HG02840 (cell line): Measurements from ENCODE around the gene BLM.
A peak's percentile ranks its signal among the peaks of the same experiment; 100 is the strongest.
"Not testable (repeated sequence)": the region's sequence is repeated elsewhere in the genome, so short reads cannot be mapped to it uniquely, and the experiment has no call there.

ENCODE experiments used
- ATAC-seq: cut with Tn5 transposase; IDR thresholded peaks from one replicate; pipeline ENCODE4 v1.9.1; 2021; ENCODE audit warnings: mild to moderate bottlenecking, moderate library complexity, moderate number of reproducible peaks; ENCODE audit not compliant: unreplicated experiment, low FRiP score

Gene BLM

DNA sequence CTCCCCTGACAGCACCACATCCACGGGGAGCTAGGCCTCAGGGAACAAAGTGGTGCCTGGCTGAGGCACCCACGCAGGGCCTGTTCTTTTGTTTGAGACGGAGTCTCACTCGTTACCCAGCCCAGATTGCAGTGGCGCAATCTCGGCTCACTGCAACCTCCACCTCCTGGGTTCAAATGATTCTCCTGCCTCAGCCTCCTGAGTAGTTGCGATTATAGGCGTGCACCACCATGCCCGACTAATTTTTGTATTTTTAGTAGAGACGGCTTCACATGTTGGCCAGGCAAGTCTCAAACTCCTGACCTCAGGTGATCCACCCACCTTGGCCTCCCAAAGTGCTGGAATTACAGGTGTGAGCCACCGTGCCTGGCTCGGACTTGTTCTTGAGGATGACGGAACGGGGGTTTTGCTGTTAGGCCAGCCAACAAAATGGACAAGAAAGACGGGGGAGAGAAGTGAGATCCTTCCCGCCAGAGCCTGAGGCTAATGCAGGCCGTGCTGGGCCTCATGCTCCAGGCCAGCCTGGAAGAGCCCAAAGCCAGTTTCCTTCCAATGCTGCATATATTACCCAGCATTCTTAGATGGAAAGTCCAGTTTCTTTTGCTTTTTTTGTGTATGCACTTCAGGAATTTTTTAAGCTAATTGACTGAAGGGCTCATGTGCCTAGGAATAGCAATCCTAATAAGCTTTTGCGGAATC, 123.2 kb downstream of the BLM start:
- ATAC-seq, result no peak

DNA sequence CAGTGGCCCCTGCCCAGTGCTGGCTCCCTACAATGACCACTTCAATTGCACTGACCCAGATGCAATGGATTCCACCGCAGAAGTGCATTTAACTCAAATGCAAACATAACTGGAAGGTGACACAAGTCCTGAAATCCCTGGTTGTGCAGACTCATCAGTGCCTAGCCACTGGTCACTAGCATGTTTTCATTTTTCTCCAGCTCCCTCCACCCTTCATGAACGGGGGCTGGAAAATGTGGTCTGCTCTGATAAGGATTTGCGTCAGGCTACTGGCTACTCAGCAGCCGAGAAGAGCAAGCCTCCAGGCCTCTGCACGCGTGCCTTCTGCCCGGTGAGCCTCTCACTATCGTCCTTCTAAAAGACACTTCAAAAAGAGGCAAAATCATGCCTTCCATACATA, 123.8 kb downstream of the BLM start:
- no peak for ATAC-seq

DNA sequence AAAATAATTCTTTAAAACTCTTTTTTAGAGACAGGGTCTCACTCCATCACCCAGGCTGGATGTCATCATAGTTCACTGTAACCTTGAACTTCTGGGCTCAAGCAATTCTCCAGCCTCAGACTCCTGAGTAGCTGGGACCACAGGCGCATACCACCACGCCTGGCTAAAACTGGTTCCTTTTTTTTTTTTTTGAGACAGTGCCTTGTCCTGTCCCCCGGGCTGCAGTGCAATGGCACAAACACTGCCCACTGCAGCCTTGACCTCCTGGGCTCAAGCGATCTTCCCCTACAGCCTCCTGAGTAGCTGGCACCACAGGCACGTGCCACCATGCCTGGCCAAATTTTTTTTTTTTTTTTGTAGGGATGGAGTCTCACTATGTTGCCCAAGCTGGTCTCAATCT, 127.5 kb downstream of the BLM start:
- ATAC-seq, result no peak

DNA sequence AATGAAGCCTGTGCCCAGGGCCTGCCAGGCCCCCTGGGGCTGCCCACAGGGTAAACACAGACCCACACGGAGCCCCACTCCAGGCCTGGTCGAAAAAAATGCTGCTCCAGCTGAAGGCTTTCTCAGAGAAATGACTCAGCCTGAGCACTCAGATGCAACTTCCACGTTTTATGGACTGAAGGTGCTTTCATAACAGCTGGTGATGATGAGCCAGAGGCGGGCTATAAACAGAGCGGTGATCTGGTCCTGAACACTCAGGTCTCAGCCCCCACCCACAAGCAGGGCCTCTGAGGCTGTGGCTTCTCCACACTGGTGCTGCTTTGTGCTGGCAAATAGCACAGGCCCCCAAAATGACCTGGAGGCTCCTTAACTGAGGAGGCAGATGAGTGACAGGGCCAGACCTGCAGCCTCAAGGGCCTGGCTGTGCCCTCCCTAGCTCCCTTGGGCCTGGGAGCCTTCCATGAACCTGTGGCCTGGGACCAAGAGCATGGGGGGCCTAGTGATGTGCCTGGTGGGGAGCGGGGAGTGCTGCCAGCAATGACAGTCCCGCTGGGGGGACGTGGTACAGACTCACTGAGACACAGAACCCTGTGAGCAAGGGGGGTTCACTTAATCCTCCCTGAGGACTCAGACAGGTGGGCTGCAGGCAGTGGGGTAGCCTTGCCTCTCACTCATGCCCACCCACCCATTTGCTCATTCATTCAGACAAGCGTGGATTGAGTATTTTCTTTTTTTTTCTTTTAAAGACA, 128.2 kb downstream of the BLM start:
- ATAC-seq, result peak; percentile 67

DNA sequence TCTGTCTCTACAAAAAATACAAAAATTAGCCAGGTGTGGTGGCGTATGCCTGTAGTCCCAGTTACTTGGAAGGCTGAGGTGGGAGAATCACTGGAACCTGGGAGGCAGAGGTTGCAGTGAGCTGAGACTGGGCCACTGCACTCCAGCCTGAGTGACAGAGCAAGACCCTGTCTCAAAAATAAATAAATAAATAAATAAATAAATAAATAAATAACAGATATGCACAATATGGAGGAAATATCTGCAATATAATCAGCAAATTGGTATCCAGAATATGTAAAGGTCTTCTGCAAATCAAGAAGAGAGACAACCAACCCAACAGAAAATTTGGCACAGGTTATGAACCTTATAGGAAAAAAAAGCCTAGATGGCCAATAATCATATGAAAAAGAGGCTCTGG, 132.3 kb downstream of the BLM start:
- ATAC-seq, result not testable (repeated sequence)

DNA sequence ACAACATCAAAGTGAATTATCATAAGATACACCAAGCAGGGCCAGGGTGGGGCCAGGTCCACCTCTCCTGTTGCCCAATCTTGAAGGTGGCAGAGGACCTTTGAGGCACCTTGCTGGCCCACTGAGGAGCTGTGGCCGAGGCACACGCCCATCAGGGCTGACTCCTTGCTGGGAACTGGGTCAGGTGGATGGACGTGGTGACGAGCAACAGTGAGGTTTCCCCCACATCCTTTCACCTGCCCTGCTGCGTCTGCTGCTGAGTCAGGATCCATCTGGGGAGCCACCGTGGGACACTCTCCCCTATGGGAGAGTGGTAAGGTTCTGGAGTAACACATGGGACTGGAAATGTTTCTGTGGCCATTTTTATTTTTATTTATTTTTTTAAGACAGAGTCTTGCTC, 134.0 kb downstream of the BLM start:
- ATAC-seq, result no peak

DNA sequence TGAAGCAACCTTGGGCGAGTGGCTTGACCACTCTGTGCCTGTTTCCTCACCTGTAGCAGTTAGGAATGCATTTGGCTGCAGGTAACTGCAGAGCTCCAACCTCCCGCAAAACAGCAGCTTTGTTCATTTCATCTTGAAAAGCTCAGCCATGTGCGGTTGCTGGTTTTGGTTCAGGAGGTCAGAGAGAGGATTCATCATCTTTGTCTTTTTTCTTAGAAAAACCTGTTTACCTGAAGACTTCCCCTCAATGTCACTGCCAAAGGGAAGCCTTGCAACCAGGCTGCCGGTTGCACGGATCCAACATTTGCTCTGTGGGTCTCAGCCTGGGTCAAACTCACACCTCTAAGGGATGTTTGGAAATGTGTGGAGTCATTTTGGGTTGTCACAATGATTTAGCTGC, 134.8 kb downstream of the BLM start:
- no peak for ATAC-seq

DNA sequence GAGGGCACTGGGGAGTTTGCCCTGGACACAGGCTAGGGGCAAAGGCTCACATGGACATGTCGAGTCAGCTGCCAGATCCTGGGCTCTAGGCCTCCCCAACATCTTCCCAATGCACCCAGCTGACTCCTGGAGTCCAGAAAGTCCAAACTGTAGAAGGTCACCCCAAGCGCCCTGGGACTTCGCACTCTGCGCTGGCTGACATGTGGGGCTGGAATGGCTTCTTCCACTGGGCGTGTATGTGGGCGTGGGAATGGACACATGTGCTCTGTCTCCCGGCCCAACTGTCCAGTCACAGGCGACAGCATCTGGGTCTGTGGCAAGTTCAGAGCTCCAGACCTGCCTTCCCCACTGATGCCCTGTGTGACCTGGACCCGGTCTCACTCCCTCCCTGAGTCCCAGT, 138.0 kb downstream of the BLM start:
- no peak for ATAC-seq

DNA sequence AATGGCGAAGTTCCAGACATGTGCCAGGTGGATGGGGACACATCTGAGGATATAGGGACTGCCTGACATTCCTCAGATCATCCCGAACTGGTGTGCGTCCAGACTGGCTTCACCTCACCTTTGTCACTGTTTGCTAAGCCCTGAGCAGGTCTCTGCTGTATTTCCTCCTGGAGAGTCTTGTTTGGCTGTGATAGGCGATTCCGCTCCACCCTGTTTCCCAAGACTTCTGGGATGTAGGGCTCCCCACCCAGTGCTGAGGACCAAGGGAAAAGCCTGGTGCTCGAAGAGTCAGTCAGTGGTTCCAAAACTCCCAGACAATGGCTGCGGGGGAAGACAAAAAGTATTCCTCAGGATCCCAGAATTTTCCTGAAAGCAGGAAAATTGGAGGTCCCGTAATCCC, 140.2 kb downstream of the BLM start:
- no peak for ATAC-seq

DNA sequence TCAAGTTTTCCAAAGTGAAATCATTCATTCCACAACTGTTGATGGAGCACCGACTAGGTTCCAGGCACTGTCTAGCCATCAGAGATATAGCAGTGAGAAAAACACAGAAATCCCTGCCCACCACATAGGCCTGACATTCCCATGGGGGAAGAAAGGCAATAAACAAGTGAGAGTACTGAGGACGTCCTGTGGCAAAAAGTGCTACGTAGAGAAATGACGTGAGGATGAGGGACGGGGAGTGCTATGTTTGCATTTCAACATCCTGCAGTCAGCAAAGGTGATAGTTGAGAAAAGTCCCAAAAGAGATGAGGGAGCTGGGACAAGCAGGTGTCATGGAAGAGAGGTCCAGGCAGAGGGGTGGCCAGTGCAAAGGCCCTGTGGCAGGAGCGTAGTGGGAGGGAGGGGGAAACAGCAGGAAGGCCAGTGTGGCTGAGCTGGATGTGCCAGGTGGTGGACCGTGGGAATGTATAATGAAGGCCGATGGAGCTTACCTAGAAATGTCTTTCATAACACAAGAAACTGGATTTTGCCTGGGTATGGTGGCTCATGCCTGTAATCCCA, 140.8 kb downstream of the BLM start:
- ATAC-seq, result no peak

DNA sequence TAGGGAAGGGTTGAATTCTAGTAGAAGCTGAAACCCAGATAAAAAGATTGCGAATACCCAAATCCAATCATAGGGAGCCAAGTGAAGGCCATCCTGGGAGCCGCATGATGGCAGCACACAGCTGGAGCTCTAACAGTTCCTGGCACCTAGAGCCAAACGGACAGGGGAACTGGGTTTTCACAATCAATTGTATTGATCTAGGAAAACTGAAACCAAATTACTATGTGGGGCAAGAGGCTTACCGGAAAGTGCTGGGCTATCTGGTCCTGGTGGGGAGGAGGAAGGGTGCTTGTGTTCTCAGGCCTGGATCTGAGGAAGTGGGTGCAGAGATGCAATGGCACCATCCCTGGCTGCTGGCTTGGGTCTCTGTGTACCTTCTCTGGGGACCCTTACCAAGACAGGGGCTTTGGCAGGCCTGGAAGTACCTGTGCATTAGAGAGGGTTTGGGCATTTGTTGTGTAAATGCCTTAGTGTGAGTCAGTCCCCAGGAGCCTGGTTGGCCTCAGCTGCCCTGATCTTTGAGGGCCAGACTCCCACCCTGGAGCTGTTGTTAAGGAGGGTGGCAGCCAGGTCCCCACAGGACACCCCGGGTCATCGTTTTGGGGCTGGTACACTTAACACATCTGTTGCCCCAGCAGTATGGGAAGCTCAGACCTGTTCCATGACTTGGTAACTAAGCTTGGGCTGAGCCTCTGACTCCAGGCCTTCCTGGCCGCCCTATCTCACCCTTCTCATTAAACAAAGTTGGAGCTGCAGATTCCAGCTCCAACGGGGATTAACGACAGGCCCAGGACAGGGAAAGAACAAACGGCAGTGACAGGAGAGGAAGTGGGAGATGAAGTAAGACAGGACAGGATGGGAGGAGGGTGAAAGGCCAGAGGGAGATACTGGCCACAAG, 142.3 kb downstream of the BLM start:
- ATAC-seq, result no peak

DNA sequence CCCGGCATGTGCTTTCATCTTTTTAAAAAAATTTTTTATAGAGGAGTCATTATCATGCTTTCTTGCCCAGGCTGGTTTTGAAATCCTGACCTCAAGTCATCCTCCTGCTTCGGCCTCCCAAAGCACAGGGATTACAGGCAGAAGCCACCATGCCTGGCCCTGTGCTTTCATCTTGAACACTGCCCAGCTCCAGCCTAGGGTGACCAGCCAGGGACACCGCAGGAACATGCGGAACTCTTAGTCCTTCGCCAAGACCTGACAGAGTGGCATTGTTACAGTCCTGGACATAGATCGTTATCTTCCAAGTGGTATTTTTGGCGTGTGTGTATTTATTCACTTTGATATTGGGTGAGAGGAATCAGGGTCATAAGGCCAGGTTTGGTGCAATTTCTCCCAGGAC, 143.3 kb downstream of the BLM start:
- no peak for ATAC-seq

DNA sequence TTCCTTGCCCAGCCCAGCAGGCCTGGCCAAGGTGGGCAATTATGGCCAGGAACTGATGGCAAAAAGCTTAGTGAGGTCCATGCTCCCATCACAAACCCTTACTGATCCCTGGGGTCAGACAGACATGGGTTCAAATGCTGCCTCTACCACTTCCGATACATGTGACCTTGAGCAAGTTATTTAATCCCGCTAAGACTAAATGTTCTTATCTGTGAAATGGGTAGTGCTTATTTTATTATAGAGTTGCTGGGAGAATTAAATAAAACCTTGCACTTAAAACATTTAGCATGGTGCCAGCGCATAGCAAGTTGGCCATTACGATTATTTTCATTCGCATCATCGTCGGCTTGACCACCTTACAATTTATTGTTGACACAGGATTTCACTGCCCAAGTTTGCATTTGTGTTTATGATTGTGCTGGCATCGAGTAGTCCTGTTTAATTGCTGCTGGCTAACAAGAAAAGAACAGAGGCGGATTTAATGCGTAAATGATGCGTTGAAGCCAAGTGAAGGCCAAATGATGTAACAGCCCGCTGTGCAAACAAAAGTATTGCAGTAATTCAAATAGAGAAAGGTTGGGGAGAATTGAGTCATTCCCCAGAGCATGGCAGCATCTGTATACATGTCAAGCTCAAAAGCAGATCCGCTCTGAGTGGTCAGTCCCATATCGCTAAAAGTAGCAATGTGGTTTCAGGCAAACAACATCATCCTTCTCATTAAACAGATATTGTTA, 144.0 kb downstream of the BLM start:
- ATAC-seq, result no peak

DNA sequence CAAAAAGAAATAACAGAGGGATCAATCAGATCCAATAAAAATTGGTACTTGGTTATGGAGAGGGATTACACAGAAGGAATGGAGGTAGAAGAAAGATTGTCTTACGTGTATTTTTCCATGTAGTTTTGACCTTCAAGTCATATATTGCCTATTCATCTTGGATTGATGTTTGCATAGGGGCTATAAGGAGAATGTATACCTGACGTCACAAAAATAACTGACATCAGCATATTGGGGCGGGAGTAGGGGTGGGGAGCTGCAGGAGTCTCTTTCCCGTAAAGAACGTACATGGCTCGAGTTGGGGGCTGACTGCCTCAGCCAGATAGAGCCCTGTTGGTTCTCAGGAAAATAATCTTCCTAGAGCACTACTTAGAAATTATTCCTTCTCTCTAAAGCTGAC, 145.3 kb downstream of the BLM start:
- no peak for ATAC-seq

DNA sequence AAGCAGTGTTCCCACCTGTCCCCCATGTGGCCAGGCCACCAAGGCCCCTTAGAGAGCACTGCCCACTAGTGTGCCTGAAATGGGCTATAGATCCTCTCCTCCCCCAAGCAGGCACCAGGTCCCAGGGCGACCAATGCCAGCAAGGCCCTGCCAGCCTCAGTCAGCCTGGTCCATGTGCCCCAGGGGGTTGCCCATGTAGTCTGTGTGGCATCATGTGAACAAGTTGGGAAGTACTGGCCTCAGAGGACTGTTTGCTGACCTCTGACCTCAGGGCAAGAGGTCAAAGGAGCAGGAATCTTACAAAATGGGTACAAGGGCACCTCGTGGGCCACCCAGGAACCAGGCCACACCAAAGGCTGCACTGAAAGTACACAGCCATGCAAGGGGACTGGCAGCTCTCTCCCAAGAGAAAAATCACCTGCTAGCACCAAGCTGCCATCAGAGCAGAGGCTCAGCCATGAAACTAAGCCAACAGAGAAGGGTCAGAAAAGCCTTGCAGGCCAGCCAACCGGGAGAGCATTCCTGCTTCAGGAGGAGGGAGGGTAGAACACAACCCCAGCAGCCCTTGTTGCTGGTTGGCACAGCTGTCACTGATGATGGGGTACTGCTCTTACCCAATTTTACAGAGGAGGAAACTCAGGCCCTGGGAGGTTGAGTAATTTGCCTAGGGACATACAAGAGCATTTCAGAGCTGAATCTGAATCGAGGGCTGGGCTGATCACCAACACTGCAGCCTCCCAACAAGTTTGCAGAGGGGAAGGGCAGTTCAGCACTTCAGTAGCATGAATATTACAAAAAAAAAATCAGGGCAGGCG, 146.0 kb downstream of the BLM start:
- no peak for ATAC-seq

DNA sequence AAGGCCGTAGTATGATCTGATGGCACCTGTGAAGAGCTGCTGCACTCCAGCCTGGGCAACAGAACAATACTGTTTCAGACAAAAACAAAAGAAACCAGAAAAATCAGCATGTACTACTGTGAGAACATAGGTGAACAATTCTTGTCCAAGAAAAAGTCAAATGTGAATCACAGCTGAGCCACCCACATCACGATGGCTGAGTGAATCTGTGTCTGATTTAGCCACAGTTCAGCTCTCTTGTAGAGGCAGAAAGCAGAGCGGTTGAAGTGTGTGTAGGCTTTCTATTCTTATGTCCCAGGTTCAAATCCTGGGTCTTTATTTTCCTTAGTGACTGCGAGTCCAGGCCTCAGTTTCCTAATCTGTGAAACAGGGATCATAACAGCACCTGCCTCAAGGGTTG, 146.8 kb downstream of the BLM start:
- no peak for ATAC-seq

DNA sequence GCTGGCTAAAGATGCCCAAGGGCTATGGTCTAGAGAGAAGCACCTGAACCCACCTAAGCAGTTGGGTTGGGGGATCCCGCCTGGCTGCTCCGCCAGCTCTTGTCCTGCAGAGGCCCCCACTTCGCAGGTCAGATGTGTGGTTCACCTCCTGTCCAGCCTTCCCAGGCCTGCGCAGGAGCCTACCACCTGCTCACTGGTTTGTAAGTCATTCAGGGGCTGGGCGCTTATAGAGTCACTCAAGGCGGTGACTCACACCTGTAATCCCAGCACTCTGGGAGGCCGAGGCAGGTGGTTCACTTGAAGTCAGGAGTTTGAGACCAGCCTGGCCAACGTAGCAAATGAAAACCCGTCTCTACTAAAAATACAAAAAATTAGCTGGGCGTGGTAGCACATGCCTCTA, 147.4 kb downstream of the BLM start:
- ATAC-seq, result no peak

DNA sequence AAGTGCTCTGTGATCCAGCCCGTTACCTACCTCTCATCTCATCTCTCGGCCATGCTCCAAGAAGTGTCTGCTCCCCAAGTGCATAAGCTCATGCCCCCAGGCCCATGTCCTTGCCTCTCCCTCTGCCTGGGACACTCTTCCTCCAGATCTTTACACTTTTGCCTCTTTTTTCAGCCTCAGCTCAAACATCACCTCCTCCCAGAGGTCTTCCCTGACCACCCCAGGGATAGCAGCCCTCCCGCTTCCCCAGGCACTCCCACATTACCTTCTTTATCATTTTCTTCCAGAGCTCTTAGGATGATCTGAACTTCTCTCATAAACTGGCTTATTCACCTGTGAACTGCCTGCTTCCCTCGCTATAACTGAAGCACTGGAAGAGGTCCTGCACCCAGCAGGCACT, 148.6 kb downstream of the BLM start:
- ATAC-seq, result no peak
